Stimulated activated CD8-positive, alpha-beta memory T cell treated with anti-CD3 and anti-CD28 coated beads, Interleukin-7, amount 100 ng/mL, for 48 hours (primary cell): ENCODE measurements around the gene TLL2.

Source experiments
- DNase-seq, 2 donors: peaks; one replicate each; pipeline ENCODE4 v3.0.0-alpha.2; 2020; ENCODE audit warnings: low read depth in 1 of 2; ENCODE audit errors: extremely low read depth in 1 of 2

TLL2 gene

GRCh38 chr10:96509017-96509641, 4.6 kb downstream of the TLL2 start:
- DNase-seq, result no peak

DNA sequence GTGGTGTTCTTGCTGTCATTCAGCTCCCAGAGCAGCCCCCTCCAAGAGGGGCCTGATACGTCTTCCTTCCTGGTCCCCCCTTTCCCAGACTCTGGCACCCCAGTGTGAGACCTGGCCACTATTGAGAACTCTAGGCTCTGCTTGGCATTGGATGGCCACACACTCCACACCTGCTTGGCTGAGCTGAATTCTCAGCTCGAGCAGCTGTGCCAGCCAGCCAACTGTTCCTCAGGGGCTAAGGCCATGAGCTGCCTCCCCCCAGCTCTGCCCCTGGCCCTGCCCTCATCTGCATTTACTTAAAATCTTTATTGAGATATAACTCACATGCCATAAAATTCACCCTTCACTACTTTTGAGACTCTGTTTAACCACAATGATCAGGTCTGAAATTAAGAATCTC, 6.7 kb downstream of the TLL2 start:
- DNase-seq, result no peak

DNA sequence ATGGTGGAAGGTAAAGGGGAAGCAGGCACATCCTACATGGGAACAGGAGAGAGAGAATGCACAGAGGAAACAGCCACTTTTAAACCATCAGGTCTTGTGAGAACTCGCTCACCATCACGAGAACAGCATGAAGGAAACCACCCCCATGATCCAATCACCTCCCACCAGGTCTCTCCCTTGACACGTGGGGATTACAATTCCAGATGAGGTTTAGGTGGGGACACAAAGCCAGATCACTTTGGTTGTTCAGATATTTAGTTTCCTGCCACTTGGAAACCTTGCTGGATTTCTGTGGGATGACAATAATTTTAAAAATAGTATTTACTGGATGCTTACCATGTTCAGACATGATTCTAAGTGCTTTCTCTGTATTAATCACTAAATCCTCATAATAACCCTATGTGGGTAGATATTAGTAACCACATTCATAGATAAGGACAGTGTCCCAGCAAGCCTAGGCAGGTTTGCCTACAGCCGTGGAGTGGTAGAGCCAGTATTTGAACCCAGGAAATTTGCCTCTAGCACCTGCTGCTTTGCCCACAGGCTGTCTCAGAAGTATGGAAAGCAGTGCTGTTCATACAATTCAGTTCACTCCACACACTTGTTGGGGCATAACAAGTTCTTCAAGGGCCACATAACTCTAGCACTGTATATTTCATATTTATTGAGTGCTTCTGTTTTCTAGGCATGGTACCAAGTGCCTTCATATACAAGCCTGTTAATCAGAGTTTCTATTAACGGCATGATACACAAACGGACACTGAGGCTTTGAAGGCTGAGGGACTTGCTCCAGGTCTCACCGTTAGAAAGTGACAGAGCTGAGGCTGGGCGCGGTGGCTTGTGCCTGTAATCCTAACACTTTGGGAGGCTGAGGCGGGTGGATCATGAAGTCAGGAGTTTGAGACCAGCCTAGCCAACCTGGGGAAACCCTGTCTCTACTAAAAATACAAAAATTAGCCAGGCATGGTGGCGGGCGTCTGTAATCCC, 8.3 kb downstream of the TLL2 start:
- no peak for DNase-seq

- no peak for DNase-seq
These were observed 11.0 kb downstream of the TLL2 start for GRCh38 chr10:96502561-96503282.

GRCh38 chr10:96501985-96502384, 11.7 kb downstream of the TLL2 start:
- no peak for DNase-seq

- DNase-seq, result no peak
These were observed 13.2 kb downstream of the TLL2 start for GRCh38 chr10:96500519-96500918.

- no peak for DNase-seq
These were observed 13.7 kb downstream of the TLL2 start for GRCh38 chr10:96500050-96500449.

GRCh38 chr10:96497391-96497790, 16.3 kb downstream of the TLL2 start:
- DNase-seq, result no peak

DNA sequence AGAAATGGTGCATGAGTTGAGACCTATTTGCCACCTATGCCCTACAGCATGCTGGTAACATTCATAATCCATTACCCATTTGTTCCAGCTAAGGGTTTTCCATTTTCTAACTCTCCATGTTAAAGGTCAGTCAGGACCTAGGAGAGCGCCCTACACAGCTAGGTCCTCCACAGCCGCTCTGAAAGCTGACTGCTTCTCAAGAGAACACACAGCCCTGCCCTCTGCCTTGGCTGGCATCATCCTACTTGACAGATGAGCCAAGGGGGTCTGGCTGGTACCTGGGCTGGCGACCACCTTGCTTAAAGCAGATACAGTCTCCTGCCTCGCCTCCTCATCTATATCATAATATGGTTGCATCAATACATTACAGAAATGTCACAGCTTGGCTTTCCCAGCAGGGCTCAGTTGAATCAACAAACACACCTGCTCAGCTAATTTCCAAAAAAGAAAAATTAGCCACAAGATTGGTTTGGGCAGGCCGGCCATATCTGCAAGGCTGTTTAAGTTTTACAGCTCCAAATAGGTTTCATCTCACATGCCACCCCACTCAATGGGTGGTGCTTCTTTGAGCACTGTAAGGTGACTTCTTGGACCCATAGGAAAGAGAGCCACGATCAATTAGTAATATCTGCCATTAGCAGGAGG, 17.3 kb downstream of the TLL2 start:
- DNase-seq, result no peak

DNA sequence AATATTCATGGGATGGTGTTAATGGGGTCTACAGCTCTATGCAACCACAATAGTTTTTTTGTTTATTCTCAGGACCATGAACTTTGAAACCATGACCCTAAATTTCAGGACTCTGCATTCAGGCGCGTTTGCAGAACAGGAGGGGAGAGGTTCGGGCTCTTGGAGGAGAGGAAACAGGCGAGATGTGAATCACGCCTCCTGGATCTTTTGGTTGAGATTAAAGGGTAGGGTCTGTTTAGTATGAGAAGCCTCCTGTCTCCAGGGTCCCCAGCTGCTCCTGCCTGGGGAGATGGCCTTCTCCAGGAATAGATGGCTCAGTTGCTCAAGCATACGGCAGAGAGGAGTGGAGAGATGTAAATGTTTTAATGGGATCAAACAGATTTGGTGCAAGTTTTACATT, 18.2 kb downstream of the TLL2 start:
- no peak for DNase-seq

- DNase-seq, result no peak
These were observed 19.0 kb downstream of the TLL2 start for GRCh38 chr10:96494694-96495093.

GRCh38 chr10:96493871-96494525, 19.7 kb downstream of the TLL2 start:
- no peak for DNase-seq

DNA sequence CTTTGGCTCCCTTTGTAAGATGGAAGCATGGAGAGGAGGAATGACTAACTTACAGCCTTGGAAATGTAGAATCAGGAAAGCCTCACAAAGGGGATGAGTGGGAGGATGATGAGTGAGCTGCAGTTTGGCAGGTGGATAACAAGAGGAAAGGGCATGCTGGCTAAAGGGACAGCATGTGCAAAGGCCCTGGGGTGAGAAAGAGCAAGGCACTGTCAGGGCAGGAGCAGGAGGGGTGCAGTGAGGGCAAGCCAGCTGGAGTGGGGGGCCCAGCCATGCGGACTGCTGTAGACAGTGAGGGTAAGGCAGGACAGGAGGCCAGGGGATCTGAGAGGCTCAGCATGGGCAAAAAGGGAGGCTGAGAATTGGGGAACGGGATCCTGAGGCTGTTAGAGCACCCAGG, 20.5 kb downstream of the TLL2 start:
- DNase-seq, result no peak

DNA sequence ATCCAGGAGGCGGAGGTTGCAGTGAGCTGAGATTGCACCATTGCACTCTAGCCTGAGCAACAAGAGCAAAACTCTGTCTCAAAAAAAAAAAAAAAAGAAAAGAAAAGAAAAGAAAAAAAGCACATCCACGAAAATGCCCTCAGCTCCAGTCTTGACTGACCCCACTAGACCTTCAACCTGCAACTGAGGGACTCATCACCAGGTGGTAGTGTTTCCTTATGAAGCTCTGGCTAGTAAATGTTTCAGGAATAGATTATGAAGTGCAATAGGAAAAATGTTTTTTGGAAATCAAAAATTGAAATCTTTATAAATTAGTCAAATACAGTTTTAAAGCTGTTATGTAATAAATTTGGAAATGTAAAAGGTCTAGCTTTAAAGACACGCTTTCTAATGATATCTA, 22.4 kb downstream of the TLL2 start:
- no peak for DNase-seq

- DNase-seq, result no peak
These were observed 25.4 kb downstream of the TLL2 start for GRCh38 chr10:96488161-96488935.

- no peak for DNase-seq
These were observed 30.7 kb downstream of the TLL2 start for GRCh38 chr10:96482815-96483588.

- no peak for DNase-seq
These were observed 35.4 kb downstream of the TLL2 start for GRCh38 chr10:96478355-96478754.

DNA sequence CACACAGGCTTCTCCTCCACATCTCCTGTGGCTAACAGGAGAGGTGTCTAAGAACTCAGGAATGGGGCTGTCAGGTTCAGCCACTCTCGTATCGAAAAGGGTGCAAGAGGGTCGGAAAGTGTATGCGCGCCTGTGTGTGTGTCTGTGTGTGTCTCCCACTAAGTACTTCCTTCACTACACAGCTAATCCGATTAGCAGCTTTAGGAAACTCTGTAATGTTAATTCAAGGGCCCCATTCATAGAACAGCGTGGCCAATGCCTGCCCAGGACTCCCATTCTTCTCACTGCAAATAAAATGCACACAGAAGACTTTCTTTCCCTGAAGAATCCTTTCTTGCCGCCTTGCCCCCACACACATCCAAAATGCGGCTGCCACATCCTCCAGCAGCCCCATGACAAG, 39.9 kb downstream of the TLL2 start:
- no peak for DNase-seq

GRCh38 chr10:96470116-96470743, 43.5 kb downstream of the TLL2 start:
- DNase-seq, result peak in 1 of 2 donors; percentile 19
